Measurements from ENCODE around the gene TRMT1. TPM values are rescaled to one million over a fixed set of nuclear protein-coding genes. Genes with fewer than 3 reads are reported as not detected.

Gene TRMT1
- 33.5 and 45.1 TPM in 2 replicates for total RNA-seq

DNA sequence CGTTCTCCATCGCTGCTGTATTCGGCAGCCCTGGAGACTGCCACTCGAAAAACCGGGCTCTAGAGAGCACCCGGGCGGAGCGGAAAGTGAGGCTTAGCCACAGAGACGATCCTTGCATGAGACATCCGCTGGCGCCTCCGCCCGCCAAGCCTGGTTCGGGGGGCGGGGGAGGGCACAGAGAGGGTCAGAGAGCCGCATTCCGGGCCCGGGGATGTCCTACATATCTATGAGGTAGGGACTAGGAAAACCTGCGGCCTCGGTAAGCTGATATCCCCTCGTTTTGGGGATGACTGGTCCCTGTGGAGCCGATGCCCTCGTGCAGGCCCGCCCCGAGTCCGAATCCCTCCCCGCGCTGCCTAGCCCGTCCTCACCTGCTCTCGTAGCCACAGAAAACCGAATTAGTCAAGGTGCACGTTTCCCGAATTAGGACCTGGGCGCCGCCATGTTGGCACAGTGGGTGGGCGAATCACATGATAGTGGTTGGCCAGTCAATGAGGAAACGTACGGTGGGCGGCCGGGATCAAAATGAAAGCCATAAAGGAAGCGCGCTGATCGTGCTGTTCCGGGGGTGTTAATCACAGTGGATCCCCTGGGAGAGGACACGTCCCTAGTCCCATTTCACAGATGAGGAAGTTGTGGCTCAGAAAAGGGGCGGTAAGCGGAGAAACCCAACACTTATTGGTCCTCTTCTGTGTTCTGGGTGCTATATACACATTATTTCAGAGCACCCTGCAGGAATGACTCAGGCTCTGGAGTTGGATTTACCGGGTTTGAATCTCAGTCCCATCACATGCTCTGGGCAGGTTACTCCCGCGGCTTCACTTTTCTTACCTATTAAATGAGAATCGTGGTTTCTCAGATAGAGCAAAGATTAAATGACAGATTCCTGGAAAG is at the start of gene TRMT1:
Gene TRMT1, minus strand, starts transcription at position 459 of the 894 bp plus-strand sequence. Its CDS starts 341 bp downstream, at position 118.

DNA sequence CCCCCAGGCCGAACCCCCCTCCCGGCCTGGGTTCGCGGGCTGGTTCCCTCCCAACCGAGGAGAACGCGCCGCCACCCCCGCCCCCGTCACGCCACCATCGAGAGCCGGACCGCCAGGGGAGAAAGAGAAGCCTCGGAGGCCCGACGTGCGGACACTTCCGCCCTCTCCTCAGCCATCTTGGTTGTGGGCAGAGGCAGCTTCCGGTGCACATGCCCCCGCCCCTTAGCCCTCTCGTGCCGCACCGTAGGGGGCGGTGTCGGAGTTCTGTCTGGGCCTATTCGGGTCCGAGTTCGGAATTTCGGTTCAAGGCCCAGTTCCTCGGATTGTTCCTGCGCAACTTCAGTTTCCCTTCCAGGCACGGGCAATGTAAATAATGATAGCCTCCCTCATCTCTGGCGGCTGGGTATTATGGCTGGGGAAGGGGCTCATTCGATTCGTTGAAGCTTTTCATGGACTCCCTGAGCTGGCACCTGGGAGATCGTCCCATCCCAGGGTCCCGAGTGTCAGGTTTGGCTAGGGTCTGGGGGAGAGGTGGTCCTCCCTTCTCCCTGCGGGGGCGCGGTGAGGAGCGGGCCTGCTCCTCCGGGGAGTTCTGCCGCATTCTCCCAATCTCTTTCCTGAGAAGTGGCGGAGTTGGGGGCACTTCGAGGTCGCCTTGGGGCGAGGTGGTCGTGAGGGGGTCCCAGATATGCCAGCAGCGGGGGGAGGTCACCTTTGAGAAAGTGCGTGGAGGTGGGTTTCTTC is 33.8 kb upstream of the TRMT1 start, which contains the start of the genes IER2 and STX10:
Gene IER2, plus strand, starts transcription at position 225 of the 744 bp plus-strand sequence. CDS start 2,776 bp downstream, outside the sequence.
Gene STX10, minus strand, starts transcription at position 189 of the 744 bp plus-strand sequence. CDS start 202 bp downstream, outside the sequence.

DNA sequence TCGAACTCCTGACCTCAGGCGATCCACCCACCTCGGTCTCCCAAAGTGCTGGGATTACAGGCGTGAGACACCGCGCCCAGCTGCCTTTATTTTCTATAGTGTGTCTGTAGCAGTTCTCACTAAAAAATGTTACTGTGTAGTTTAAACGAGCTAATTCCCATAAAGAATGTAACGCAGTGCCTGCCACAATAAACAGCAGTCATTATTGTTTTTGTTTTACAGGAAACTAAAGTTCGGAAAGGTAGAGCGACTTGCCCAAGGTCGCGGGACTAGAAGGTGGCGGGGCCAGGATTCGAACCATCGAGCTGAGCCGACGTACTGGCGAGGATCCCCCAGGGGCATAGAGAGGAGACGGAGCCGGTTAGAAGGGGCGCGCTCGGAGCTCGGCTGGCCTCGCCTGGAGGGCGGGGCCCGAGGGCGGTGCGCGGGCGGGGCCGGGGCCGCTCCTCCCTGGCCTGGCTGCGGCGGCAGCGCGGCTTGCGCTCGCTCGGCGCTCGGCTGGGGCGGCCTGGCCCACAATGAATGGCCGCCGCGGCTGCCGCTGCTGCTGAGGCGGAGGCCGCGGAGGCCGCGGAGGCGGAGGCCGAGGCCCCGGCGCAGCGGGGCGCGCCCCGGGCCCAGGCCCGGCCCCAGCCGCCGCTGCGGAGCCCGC is 1.4 kb upstream of the TRMT1 start, which contains the start of gene NACC1:
Gene NACC1, plus strand, starts transcription at position 493 of the 652 bp plus-strand sequence. CDS start 16,944 bp downstream, outside the sequence.

DNA sequence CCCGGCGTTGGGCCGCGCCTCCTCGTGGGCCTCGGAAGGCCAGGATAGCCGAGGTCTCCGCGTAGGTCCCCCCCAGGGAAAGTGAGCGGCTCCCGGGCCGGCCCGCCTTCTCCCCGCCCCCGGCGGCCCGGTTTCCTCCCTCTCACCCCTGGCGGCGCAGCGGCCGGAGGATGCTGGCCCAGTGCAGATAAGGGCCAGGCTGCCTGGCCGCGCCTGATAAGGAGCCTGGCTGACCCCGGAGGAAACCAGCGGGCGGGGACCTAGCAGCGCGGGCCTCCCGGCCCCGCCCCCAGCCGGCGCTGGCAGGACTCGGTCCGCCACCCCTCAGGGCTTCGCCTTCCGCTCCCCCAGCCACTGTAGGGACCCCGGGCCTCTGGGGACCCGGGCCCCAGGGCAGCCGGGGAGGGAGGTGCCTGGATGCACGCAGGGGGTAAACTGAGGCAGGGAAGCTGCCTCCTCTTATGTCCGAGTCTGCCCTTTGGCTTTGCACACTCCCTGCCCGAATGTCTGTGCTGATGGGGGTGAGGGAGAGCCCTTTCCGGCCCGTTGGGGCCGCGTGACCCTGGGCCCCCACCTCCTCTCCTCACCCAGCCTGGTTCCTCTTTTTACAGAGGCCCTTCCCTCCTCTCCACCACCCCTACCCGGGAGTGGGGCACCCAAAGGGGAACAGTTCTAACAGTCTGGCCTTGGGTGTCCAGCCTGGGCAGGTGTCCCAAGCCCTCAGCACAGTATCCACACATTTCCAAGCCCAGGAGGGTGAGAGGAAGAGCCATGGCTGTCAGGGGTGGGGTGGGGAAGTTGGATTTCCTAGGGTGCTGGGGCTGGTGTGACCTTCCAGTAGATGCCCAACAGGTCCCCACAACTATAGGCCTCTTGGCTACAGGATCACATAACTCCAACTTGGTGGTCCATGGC is 13.6 kb downstream of the TRMT1 start, which contains the start of gene LYL1:
Gene LYL1, minus strand, starts transcription at position 193 of the 915 bp plus-strand sequence. CDS start 1,687 bp downstream, outside the sequence.

Other genes starting within 250 kb of the TRMT1 start
- 11.5 and 37.2 TPM in 2 replicates for gene DNASE2, start 235.3 kb downstream of the TRMT1 start, total RNA-seq
- gene KLF1, start 229.5 kb downstream of the TRMT1 start, total RNA-seq: not detected in 2 replicates
- 32.4 and 35.7 TPM in 2 replicates for gene GCDH, start 225.6 kb downstream of the TRMT1 start, total RNA-seq
- 0.22 TPM in 1 of 2 replicates, not detected in the other for gene SYCE2, start 197.4 kb downstream of the TRMT1 start, total RNA-seq
- 98.8 and 109 TPM in 2 replicates for gene FARSA, start 183.0 kb downstream of the TRMT1 start, total RNA-seq
- gene CALR, start 178.1 kb downstream of the TRMT1 start, total RNA-seq: 1,645 and 6,576 TPM in 2 replicates
- 93.7 and 179 TPM in 2 replicates for gene RAD23A, start 170.9 kb downstream of the TRMT1 start, total RNA-seq
- gene GADD45GIP1, start 159.5 kb downstream of the TRMT1 start, total RNA-seq: 15.8 and 19.3 TPM in 2 replicates
- 0.14 TPM in 1 of 2 replicates, not detected in the other for gene DAND5, start 147.2 kb downstream of the TRMT1 start, total RNA-seq
- gene NFIX, start 121.3 kb downstream of the TRMT1 start, total RNA-seq: 37.2 and 41.9 TPM in 2 replicates
- 1.5 and 6.9 TPM in 2 replicates for gene LYL1, start 13.9 kb downstream of the TRMT1 start, total RNA-seq
- 85.6 and 148 TPM in 2 replicates for gene NACC1, start 1.5 kb upstream of the TRMT1 start, total RNA-seq
- 63.0 and 69.0 TPM in 2 replicates for gene STX10, start 33.6 kb upstream of the TRMT1 start, total RNA-seq
- 45.7 and 87.5 TPM in 2 replicates for gene IER2, start 33.7 kb upstream of the TRMT1 start, total RNA-seq